Body of pancreas (tissue), 4 donors: ENCODE results near the gene SNRNP200.

Source experiments
- CTCF ChIP-seq, 7 experiments: fragments of 450-650 bp in 4 of 7; fragments of 200-600 bp in 3 of 7; sonication (generic) in 3 of 7; IDR thresholded peaks; one replicate each; pipeline ENCODE4 v1.5.1; 2016 to 2019; ENCODE audit warnings: antibody characterized with exemption in 7 of 7
- POLR2A ChIP-seq, 3 donors: fragments of 450-650 bp; IDR thresholded peaks; one replicate each; pipeline ENCODE4 v1.6.1; 2016; ENCODE audit warnings: antibody characterized with exemption in 3 of 3, mild to moderate bottlenecking in 2 of 3

- TF ChIP-seq CTCF (IDR thresholded peaks at IDR 0.05) (no peak), POLR2A (IDR thresholded peaks at IDR 0.05) (no peak)
Measured at GRCh38 chr2:96256611-96257113, 48.7 kb downstream of the SNRNP200 start.
